Caco-2 (cell line): ENCODE data around the gene SLC45A2. TPM values are rescaled to one million over a fixed set of nuclear protein-coding genes. Genes with fewer than 3 reads are reported as not detected.
"Not testable (repeated sequence)": the region's sequence is repeated elsewhere in the genome, so short reads cannot be mapped to it uniquely, and the experiment has no call there.

Experiments
- BruUV-seq: library from RNA; stranded (reverse); fragments of 400-500 nt; replicated peaks from 2 replicates; lab custom pipeline; 2021; lab: Mats Ljungman, UMichigan
- CTCF ChIA-PET: fragments of 300-600 bp; sonication (Branson Sonifier 250); formaldehyde crosslinking; loops from one replicate; lab custom pipeline; 2022; ENCODE audit warnings: antibody characterized with exemption; lab: Charles Lee
- POLR2A ChIA-PET: fragments of 300-600 bp; sonication (Branson Sonifier 250); formaldehyde crosslinking; loops from one replicate; lab custom pipeline; 2022; ENCODE audit warnings: antibody characterized with exemption; lab: Charles Lee
- DNase-seq, 2 experiments: peaks; one replicate each; pipeline versions ENCODE4 v3.0.0 to v3.0.0-alpha.2; 2020 to 2022
- H3K27me3 ChIP-seq: replicated peaks from 2 replicates; pipeline ENCODE4 v1.6.0; 2011; ENCODE audit warnings: low read length; ENCODE audit not compliant: control insufficient read depth, insufficient read depth
- H3K36me3 ChIP-seq: 2 replicates; pipeline ENCODE4 v1.5.1; 2011; ENCODE audit warnings: low read length; ENCODE audit not compliant: control insufficient read depth, insufficient read depth
- H3K4me1 ChIP-seq: fragments of 250-450 bp; sonication (Bioruptor Pico); 2 replicates; pipeline ENCODE4 v1.5.1; 2020; ENCODE audit warnings: mild to moderate bottlenecking
- H3K4me3 ChIP-seq: 2 replicates; pipeline ENCODE4 v1.5.1; 2011; ENCODE audit warnings: low read depth, mild to moderate bottlenecking, control low read depth, low read length
- H3K9me3 ChIP-seq: fragments of 250-450 bp; sonication (Bioruptor Pico); 2 replicates; pipeline ENCODE4 v1.5.1; 2020; ENCODE audit warnings: mild to moderate bottlenecking, moderate library complexity
- H3K27ac Mint-ChIP-seq: one replicate; pipeline ENCODE4 v1.8.0; 2022; ENCODE audit warnings: mixed read lengths; ENCODE audit not compliant: unreplicated experiment
- H3K27me3 Mint-ChIP-seq: one replicate; pipeline ENCODE4 v1.8.0; 2022; ENCODE audit warnings: mixed read lengths; ENCODE audit not compliant: insufficient read depth, unreplicated experiment
- H3K36me3 Mint-ChIP-seq: one replicate; pipeline ENCODE4 v1.8.0; 2022; ENCODE audit warnings: mild to moderate bottlenecking, mixed read lengths; ENCODE audit not compliant: insufficient read depth, unreplicated experiment
- H3K4me1 Mint-ChIP-seq: one replicate; pipeline ENCODE4 v1.8.0; 2022; ENCODE audit warnings: low read depth, mixed read lengths; ENCODE audit not compliant: unreplicated experiment
- H3K4me3 Mint-ChIP-seq: one replicate; pipeline ENCODE4 v1.8.0; 2022; ENCODE audit warnings: mild to moderate bottlenecking, moderate library complexity, mixed read lengths; ENCODE audit not compliant: unreplicated experiment
- H3K9me3 Mint-ChIP-seq: one replicate; pipeline ENCODE4 v1.8.0; 2022; ENCODE audit warnings: mixed read lengths; ENCODE audit not compliant: unreplicated experiment
- intact Hi-C: fragments of 100-400 bp; cut with micrococcal nuclease; formaldehyde crosslinking; loops from one replicate; pipeline ENCODE4 v1.10.0; 2022; ENCODE audit not compliant: unreplicated experiment
- total RNA-seq: library from RNA; stranded (reverse); gene quantifications from 2 replicates; pipeline ENCODE4 v1.2.3, GENCODE V29; 2022
- TF ChIP-seq, protein P1 (sequence below), 2 experiments: fragments of 200-600 bp in 1 of 2; IDR thresholded peaks; 1 replicate in 1 of 2; 2 replicates in 1 of 2; pipeline versions ENCODE4 v1.5.1 to v1.8.0; 2011 to 2022; ENCODE audit warnings: antibody characterized with exemption in 1 of 2, control low read depth in 1 of 2, inconsistent platforms in 1 of 2, low read depth in 1 of 2, low read length in 1 of 2, mild to moderate bottlenecking in 1 of 2, moderate library complexity in 1 of 2; ENCODE audit not compliant: insufficient read depth in 1 of 2, severe bottlenecking in 1 of 2, unreplicated experiment in 1 of 2

Gene SLC45A2
- total RNA-seq, 1 experiment from 2014 or later, result 0.91 TPM

DNA sequence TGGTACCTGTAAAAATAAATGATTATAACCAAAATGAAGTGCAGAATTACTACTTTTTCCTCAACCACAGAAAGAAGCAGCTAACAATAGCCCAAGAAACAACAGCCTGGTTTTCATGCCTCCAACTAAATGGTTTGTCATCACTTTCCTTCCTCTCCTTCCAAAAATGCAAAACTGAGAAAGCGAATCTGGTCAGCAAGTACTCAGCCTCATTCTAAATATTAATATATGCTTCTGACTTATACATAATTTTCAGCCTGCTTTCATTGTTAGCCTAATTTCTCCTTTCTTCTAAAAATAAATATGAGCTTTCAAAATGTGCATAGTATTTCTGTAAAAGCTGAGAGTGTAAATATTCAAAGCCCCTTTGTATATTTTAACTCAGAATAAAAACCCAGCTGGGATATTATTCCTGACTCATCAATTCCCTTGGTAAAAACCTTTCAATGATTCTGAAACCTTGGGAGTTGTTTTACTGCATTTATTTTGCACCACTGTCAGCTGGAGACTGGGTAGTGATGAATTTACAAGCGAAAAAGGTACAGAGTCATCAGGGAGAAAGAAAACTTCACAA, 26.8 kb downstream of the SLC45A2 start:
- POLR2A ChIA-PET, result no interaction called here
- Mint-ChIP-seq H3K9me3 (no peaks in the 10 kb centered on the region), H3K36me3 (no peaks in the 10 kb centered on the region), H3K27me3 (peaks cover 15% of the 10 kb centered on the region), H3K27ac (no peak overlapping the region), H3K4me3 (no peak overlapping the region), H3K4me1 (no peaks in the 10 kb centered on the region)
- H3K4me1 ChIP-seq, result no peaks in the 10 kb centered on the region
- H3K36me3 ChIP-seq, result no peaks in the 10 kb centered on the region
- TF ChIP-seq, protein P1, sequence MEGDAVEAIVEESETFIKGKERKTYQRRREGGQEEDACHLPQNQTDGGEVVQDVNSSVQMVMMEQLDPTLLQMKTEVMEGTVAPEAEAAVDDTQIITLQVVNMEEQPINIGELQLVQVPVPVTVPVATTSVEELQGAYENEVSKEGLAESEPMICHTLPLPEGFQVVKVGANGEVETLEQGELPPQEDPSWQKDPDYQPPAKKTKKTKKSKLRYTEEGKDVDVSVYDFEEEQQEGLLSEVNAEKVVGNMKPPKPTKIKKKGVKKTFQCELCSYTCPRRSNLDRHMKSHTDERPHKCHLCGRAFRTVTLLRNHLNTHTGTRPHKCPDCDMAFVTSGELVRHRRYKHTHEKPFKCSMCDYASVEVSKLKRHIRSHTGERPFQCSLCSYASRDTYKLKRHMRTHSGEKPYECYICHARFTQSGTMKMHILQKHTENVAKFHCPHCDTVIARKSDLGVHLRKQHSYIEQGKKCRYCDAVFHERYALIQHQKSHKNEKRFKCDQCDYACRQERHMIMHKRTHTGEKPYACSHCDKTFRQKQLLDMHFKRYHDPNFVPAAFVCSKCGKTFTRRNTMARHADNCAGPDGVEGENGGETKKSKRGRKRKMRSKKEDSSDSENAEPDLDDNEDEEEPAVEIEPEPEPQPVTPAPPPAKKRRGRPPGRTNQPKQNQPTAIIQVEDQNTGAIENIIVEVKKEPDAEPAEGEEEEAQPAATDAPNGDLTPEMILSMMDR (IDR thresholded peaks at IDR 0.05; ENCODE audit: insufficient read depth in 1 of 2, low read depth in 1 of 2, low read length in 1 of 2, severe bottlenecking in 1 of 2, unreplicated experiment in 1 of 2), result no peak
- DNase-seq, result no peak
- CTCF ChIA-PET, result no interaction called here
- no peak overlapping the region for H3K4me3 ChIP-seq
- 0 out of 2 replicates have a peak, but pooled peaks cover 3% of the 10 kb centered on the region for H3K9me3 ChIP-seq
- intact Hi-C loops, result no loop called here
- BruUV-seq, result no TSS peak
- H3K27me3 ChIP-seq, result no peaks in the 10 kb centered on the region

DNA sequence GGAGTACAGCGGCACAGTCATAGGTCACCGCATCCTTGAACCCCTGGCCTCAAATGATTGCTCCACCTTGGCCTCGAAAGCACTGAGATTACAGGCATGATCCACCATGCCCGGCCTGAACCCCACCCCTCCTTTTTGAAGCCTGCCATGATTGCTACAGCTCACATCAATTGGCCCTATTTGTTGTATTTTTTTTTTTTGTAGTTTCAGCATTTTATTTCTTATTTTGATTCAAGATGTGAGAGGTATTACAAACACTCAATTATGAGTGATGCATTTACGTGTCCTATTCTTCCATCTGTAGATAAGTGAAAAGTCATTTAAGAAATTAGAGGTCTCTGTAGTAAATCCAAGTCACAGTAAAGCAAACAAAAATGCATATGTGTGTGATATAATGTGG, 32.3 kb downstream of the SLC45A2 start:
- DNase-seq, H3K36me3 ChIP-seq, intact Hi-C loops, H3K4me3 Mint-ChIP-seq, H3K9me3 ChIP-seq, BruUV-seq, H3K27me3 Mint-ChIP-seq, H3K4me1 Mint-ChIP-seq, H3K27me3 ChIP-seq, H3K36me3 Mint-ChIP-seq, H3K4me3 ChIP-seq, H3K4me1 ChIP-seq, H3K9me3 Mint-ChIP-seq, CTCF ChIA-PET, POLR2A ChIA-PET, H3K27ac Mint-ChIP-seq: not testable (repeated sequence)

DNA sequence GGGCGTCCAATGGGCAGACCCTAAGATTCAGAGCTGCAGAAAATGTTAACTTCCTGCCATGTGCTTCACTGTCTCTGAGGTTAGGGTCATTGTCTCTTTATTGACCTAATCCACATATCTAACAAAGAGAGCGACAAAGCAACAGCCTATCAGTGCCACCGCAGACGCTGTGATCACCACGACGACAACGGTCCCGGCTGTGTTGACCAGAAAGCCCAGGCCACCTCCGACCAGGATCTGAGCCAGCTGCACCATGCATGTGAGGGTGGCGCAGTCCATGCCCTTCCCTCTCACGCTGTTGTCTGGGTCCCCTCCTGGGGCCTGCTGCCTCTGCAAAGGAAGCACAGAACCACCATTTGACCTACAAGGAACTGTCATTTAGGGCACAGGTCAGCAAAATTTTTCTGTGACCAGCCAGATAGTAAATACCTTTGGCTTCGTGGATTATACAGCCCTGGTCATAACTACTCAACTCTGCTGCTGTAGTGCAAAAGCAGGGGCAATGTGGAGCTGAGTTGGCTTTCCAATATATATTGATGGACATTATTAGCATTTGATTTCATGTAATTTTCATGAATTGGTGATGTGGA, 39.9 kb downstream of the SLC45A2 start:
- H3K27me3 ChIP-seq, result no peaks in the 10 kb centered on the region
- Mint-ChIP-seq H3K36me3 (no peaks in the 10 kb centered on the region), H3K4me3 (no peak overlapping the region), H3K27me3 (peaks cover 16% of the 10 kb centered on the region), H3K4me1 (no peaks in the 10 kb centered on the region), H3K9me3 (no peaks in the 10 kb centered on the region), H3K27ac (no peak overlapping the region)
- H3K36me3 ChIP-seq, result no peaks in the 10 kb centered on the region
- BruUV-seq, result no TSS peak
- H3K4me3 ChIP-seq, result no peak overlapping the region
- no peak for DNase-seq
- POLR2A ChIA-PET, result no interaction called here
- intact Hi-C loops, result no loop called here
- CTCF ChIA-PET, result no interaction called here
- no peaks in the 10 kb centered on the region for H3K9me3 ChIP-seq
- TF ChIP-seq, protein P1 (IDR thresholded peaks at IDR 0.05; ENCODE audit: insufficient read depth in 1 of 2, low read depth in 1 of 2, low read length in 1 of 2, severe bottlenecking in 1 of 2, unreplicated experiment in 1 of 2), result no peak
- no peaks in the 10 kb centered on the region for H3K4me1 ChIP-seq
